Pancreas (tissue), 10 donors: ENCODE measurements around the gene BPTF. TPM values are rescaled to one million over a fixed set of nuclear protein-coding genes. Genes with fewer than 3 reads are reported as not detected.
A peak's percentile ranks its signal among the peaks of the same experiment; 100 is the strongest.

Experiments
- ATAC-seq, 4 donors: fragments of 200-7000 bp; cut with Tn5 transposase; one replicate each; pipeline versions ENCODE4 v1.8.0 to v1.9.1; 2020; ENCODE audit warnings: mild to moderate bottlenecking in 4 of 4, moderate library complexity in 4 of 4
- DNase-seq, 6 donors: peaks; one replicate each; pipeline ENCODE4 v3.0.0-alpha.2; 2020
- FAIRE-seq: peaks from 2 replicates; lab custom pipeline; 2012; peaks lifted over from hg19 to GRCh38; lab: Jason Lieb, UNC
- H3K27ac ChIP-seq, 4 donors: fragments of 200-600 bp; sonication (generic); 1 replicate in 3 of 4; 2 replicates in 1 of 4; pipeline versions ENCODE4 v1.5.0 to v1.8.0; 2020
- H3K27me3 ChIP-seq, 4 donors: fragments of 200-600 bp; one replicate each; pipeline ENCODE4 v1.8.0; 2021
- H3K36me3 ChIP-seq, 3 donors: fragments of 200-600 bp; sonication (generic) in 1 of 3; one replicate each; pipeline versions ENCODE4 v1.5.0 to v1.8.0; 2020 to 2021
- H3K4me1 ChIP-seq, 3 donors: fragments of 200-600 bp; one replicate each; pipeline ENCODE4 v1.8.0; 2021
- H3K4me3 ChIP-seq, 4 donors: fragments of 200-600 bp; sonication (generic) in 2 of 4; one replicate each; pipeline versions ENCODE4 v1.5.0 to v1.8.0; 2020 to 2021
- H3K9me3 ChIP-seq, 4 donors: fragments of 200-600 bp; one replicate each; pipeline ENCODE4 v1.8.0; 2021
- whole genome bisulfite sequencing, 2 donors: extraction: QIAGEN DNeasy Blood & Tissue Kit; methylation state at CpG; one replicate each; pipeline ENCODE4 v1.1.7; 2013; 5-methylcytosine and 5-hydroxymethylcytosine counted together
- intact Hi-C, 3 donors: fragments of 100-400 bp; cut with DNase I; formaldehyde crosslinking; loops; one replicate each; pipeline versions ENCODE4 v1.11.1 to v1.14.2; 2022
- polyA plus RNA-seq, 2 donors: library from polyadenylated mRNA; stranded (reverse); fragments of 200-250 nt; gene quantifications; one replicate each; pipeline ENCODE4 v1.2.3, GENCODE V29; 2013
- total RNA-seq, 6 donors: library from RNA; stranded (reverse); fragmentation: NEBNext Ultra II Directional in 4 of 6; extraction: Animal tissue kit (Norgen Biotek cat#: 25700) in 4 of 6; gene quantifications; one replicate each; pipeline versions ENCODE4 v1.2.1 to v1.2.4, GENCODE V29; 2021 to 2023
- TF ChIP-seq, protein P1 (sequence below), 4 donors: fragments of 200-600 bp; sonication (generic) in 3 of 4; IDR thresholded peaks; one replicate each; pipeline versions ENCODE4 v1.5.0 to v1.8.0; 2021; ENCODE audit warnings: antibody characterized with exemption in 4 of 4
- donor health status: healthy with polysubstance abuse.
- donor health status: DM: no; HTN: no; CAD: no; lungs with moderate emphysema.
- donor health status: DM: no; HTN: no; CAD: no.
- donor health status: control.
- donor health status: control.
- donor health status: Bipolar disorder and iron deficiency.
- donor health status: DM: yes; HTN: yes; CAD: no.
- donor health status: DM: no; HTN: no; CAD: no.
- donor health status: DM: no; HTN: no; CAD: no.
- donor health status: DM: yes; HTN: yes; CAD: no.

Gene BPTF, protein sequence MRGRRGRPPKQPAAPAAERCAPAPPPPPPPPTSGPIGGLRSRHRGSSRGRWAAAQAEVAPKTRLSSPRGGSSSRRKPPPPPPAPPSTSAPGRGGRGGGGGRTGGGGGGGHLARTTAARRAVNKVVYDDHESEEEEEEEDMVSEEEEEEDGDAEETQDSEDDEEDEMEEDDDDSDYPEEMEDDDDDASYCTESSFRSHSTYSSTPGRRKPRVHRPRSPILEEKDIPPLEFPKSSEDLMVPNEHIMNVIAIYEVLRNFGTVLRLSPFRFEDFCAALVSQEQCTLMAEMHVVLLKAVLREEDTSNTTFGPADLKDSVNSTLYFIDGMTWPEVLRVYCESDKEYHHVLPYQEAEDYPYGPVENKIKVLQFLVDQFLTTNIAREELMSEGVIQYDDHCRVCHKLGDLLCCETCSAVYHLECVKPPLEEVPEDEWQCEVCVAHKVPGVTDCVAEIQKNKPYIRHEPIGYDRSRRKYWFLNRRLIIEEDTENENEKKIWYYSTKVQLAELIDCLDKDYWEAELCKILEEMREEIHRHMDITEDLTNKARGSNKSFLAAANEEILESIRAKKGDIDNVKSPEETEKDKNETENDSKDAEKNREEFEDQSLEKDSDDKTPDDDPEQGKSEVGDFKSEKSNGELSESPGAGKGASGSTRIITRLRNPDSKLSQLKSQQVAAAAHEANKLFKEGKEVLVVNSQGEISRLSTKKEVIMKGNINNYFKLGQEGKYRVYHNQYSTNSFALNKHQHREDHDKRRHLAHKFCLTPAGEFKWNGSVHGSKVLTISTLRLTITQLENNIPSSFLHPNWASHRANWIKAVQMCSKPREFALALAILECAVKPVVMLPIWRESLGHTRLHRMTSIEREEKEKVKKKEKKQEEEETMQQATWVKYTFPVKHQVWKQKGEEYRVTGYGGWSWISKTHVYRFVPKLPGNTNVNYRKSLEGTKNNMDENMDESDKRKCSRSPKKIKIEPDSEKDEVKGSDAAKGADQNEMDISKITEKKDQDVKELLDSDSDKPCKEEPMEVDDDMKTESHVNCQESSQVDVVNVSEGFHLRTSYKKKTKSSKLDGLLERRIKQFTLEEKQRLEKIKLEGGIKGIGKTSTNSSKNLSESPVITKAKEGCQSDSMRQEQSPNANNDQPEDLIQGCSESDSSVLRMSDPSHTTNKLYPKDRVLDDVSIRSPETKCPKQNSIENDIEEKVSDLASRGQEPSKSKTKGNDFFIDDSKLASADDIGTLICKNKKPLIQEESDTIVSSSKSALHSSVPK (N-terminal part only)
- total RNA-seq (10 to 100 TPM; 32.2 to 59.1 (median 39.0) TPM), polyA plus RNA-seq (10 to 100 TPM; 15.5 to 17.7 TPM)

GRCh38 chr17:67824735-67825626 lies at the start of gene BPTF:
Gene BPTF, plus strand, starts transcription at chr17:67825503. Its CDS starts 222 bp downstream, at chr17:67825725.
- no peak for FAIRE-seq
- intact Hi-C loops = no loop called here

GRCh38 chr17:67779098-67779672 lies 46.1 kb upstream of the BPTF start:
- H3K27me3 ChIP-seq = no peaks in the 10 kb centered on the region
- no peak for FAIRE-seq
- ATAC-seq = peak; percentile 70 to 96 (median 90)
- H3K9me3 ChIP-seq = no peaks in the 10 kb centered on the region
- WGBS, 2 donors = 14 to 15% methylated on average over 13 of the region's 13 CpGs
- H3K4me3 ChIP-seq = no peak overlapping the region
- H3K27ac ChIP-seq = no peak overlapping the region
- intact Hi-C loops = no loop called here
- TF ChIP-seq, protein P1, sequence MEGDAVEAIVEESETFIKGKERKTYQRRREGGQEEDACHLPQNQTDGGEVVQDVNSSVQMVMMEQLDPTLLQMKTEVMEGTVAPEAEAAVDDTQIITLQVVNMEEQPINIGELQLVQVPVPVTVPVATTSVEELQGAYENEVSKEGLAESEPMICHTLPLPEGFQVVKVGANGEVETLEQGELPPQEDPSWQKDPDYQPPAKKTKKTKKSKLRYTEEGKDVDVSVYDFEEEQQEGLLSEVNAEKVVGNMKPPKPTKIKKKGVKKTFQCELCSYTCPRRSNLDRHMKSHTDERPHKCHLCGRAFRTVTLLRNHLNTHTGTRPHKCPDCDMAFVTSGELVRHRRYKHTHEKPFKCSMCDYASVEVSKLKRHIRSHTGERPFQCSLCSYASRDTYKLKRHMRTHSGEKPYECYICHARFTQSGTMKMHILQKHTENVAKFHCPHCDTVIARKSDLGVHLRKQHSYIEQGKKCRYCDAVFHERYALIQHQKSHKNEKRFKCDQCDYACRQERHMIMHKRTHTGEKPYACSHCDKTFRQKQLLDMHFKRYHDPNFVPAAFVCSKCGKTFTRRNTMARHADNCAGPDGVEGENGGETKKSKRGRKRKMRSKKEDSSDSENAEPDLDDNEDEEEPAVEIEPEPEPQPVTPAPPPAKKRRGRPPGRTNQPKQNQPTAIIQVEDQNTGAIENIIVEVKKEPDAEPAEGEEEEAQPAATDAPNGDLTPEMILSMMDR (IDR thresholded peaks at IDR 0.05) = peak in 2 of 4 donors; percentile 13 to 28
- no peaks in the 10 kb centered on the region for H3K36me3 ChIP-seq
- peak in 5 of 6 donors; percentile 38 to 77 (median 50) for DNase-seq
- H3K4me1 ChIP-seq = no peaks in the 10 kb centered on the region

More at GRCh38 chr17:67824735-67825626, at the start of gene BPTF:
- no peaks in the 10 kb centered on the region for H3K36me3 ChIP-seq
- 0 to 1% methylated on average over 58 to 88 of the region's 88 CpGs for WGBS, 2 donors
- H3K4me1 ChIP-seq = peaks cover 0 to 18% (median 12%) of the 10 kb centered on the region in 3 donors
- TF ChIP-seq, protein P1 (IDR thresholded peaks at IDR 0.05) = peak; percentile 90 to 98 (median 98)
- ATAC-seq (peak; percentile 94 to 98 (median 96)), DNase-seq (peak; percentile 88 to 98 (median 93))
- peak within 1 kb of the TSS; percentile 63 to 76 (median 72) for H3K4me3 ChIP-seq
- no peaks in the 10 kb centered on the region for H3K9me3 ChIP-seq
- H3K27me3 ChIP-seq = no peaks in the 10 kb centered on the region
- peak within 1 kb of the TSS; percentile 76 to 94 (median 90) for H3K27ac ChIP-seq

- WGBS, 2 donors = 63 to 72% methylated on average over 10 of the region's 10 CpGs
- FAIRE-seq = no peak
- Histone ChIP-seq H3K36me3 (no peaks in the 10 kb centered on the region), H3K4me3 (no peak overlapping the region), H3K4me1 (no peaks in the 10 kb centered on the region), H3K27ac (no peak overlapping the region), H3K27me3 (no peaks in the 10 kb centered on the region), H3K9me3 (no peaks in the 10 kb centered on the region)
- ATAC-seq = peak in 1 of 4 donors; percentile 52
- intact Hi-C loops = no loop called here
- TF ChIP-seq, protein P1 (IDR thresholded peaks at IDR 0.05) = no peak
- DNase-seq = no peak
Measured at GRCh38 chr17:67784364-67785121, 40.8 kb upstream of the BPTF start.
